Aorta (tissue), 5 donors: ENCODE results near the gene TMPRSS9. TPM values are rescaled to one million over a fixed set of nuclear protein-coding genes. Genes with fewer than 3 reads are reported as not detected.

ENCODE experiments used
- ATAC-seq: fragments of 200-7000 bp; cut with Tn5 transposase; one replicate; pipeline ENCODE4 v1.9.1; 2022; ENCODE audit warnings: moderate library complexity; ENCODE audit not compliant: low FRiP score
- DNase-seq, 2 donors: peaks; one replicate each; pipeline ENCODE4 v3.0.0-alpha.2; 2020
- H3K27ac ChIP-seq, 2 donors: one replicate each; pipeline ENCODE4 v1.5.1; 2013; ENCODE audit warnings: low read length in 2 of 2, mild to moderate bottlenecking in 2 of 2, moderate library complexity in 2 of 2, control low read depth in 1 of 2, inconsistent platforms in 1 of 2, low read depth in 1 of 2
- H3K27me3 ChIP-seq, 2 donors: one replicate each; pipeline ENCODE4 v1.6.1; 2013; ENCODE audit warnings: control low read depth in 1 of 2, low read length in 1 of 2, mild to moderate bottlenecking in 1 of 2, moderate library complexity in 1 of 2; ENCODE audit not compliant: insufficient read depth in 2 of 2, control insufficient read depth in 1 of 2
- H3K36me3 ChIP-seq, 2 donors: one replicate each; pipeline ENCODE4 v1.6.1; 2013; ENCODE audit warnings: control low read depth in 1 of 2, low read length in 1 of 2, mild to moderate bottlenecking in 1 of 2; ENCODE audit not compliant: insufficient read depth in 2 of 2, control insufficient read depth in 1 of 2
- H3K4me1 ChIP-seq, 2 donors: one replicate each; pipeline ENCODE4 v1.6.1; 2013; ENCODE audit warnings: low read length in 2 of 2, control low read depth in 1 of 2, mild to moderate bottlenecking in 1 of 2, moderate library complexity in 1 of 2; ENCODE audit not compliant: insufficient read depth in 2 of 2, control insufficient read depth in 1 of 2
- H3K4me3 ChIP-seq, 2 donors: one replicate each; pipeline ENCODE4 v1.5.1; 2013; ENCODE audit warnings: low read length in 2 of 2, control low read depth in 1 of 2, mild to moderate bottlenecking in 1 of 2
- H3K9me3 ChIP-seq: one replicate; pipeline ENCODE4 v1.6.1; 2013; ENCODE audit warnings: mild to moderate bottlenecking, low read length; ENCODE audit not compliant: control insufficient read depth
- WGBS, 2 donors: extraction: QIAGEN DNeasy Blood & Tissue Kit; methylation state at CpG; one replicate each; pipeline ENCODE4 v1.1.7; 2013; 5-methylcytosine and 5-hydroxymethylcytosine counted together
- intact Hi-C, 2 donors: fragments of 100-400 bp; cut with DNase I; formaldehyde crosslinking; loops; one replicate each; pipeline versions ENCODE4 v1.14.2 to v1.15.0; 2022
- polyA plus RNA-seq, 2 donors: library from polyadenylated mRNA; stranded (reverse); fragments of 200-250 nt; gene quantifications; one replicate each; pipeline ENCODE4 v1.2.3, GENCODE V29; 2013
- total RNA-seq, 2 donors: library from RNA; stranded (reverse); fragmentation: NEBNext Ultra II Directional; extraction: Animal tissue kit (Norgen Biotek cat#: 25700); gene quantifications; one replicate each; pipeline ENCODE4 v1.2.1, GENCODE V29; 2021
- donor health status: healthy with polysubstance abuse.
- donor health status: Bipolar disorder and iron deficiency.
- donor health status: DM: no; HTN: no; CAD: no.
- donor health status: DM: no; HTN: no; CAD: no.
- donor health status: DM: yes; HTN: yes; CAD: no.

Gene TMPRSS9
- total and polyA plus RNA-seq, 4 donors: 0.23 to 0.27 TPM; not detected in 2

GRCh38 chr19:2327773-2328400 is 32.2 kb upstream of the TMPRSS9 start:
- H3K36me3 ChIP-seq: no peaks in the 10 kb centered on the region
- H3K9me3 ChIP-seq: no peaks in the 10 kb centered on the region
- intact Hi-C loops: loop anchor here in 1 of 2 donors (5.0 kb wide), 1 partner anchor 61 kb away; no protein-coding TSS in a partner anchor
- ATAC-seq (no peak), DNase-seq (no peak)
- no peaks in the 10 kb centered on the region for H3K4me1 ChIP-seq
- no peak overlapping the region for H3K27ac ChIP-seq
- H3K4me3 ChIP-seq: peak overlapping the region; percentile 75 to 80
- H3K27me3 ChIP-seq: no peaks in the 10 kb centered on the region
- WGBS, 2 donors: 1% methylated on average over 18 of the region's 18 CpGs

GRCh38 chr19:2328401-2329148 is 31.5 kb upstream of the TMPRSS9 start, which contains the start of the genes LSM7 and SPPL2B:
Gene LSM7 (minus strand): TSS chr19:2328586. CDS start chr19:2328566, 20 bp downstream.
Gene SPPL2B (plus strand): TSS chr19:2328684. CDS start chr19:2328710, 26 bp downstream.
- Histone ChIP-seq H3K27me3 (no peaks in the 10 kb centered on the region), H3K36me3 (no peaks in the 10 kb centered on the region), H3K9me3 (no peaks in the 10 kb centered on the region), H3K27ac (peak within 1 kb of the TSS in 1 of 2 donors; percentile 4), H3K4me1 (no peaks in the 10 kb centered on the region), H3K4me3 (peak within 1 kb of the TSS; percentile 75 to 80)
- peak; percentile 93 to 97 for DNase-seq
- intact Hi-C loops: loop anchor here in 1 of 2 donors (5.0 kb wide), 1 partner anchor 61 kb away; no protein-coding TSS in a partner anchor
- ATAC-seq: peak; percentile 94
- WGBS, 2 donors: 0 to 1% methylated on average over 60 to 89 of the region's 89 CpGs

GRCh38 chr19:2329149-2329478 is 31.0 kb upstream of the TMPRSS9 start:
- intact Hi-C loops: loop anchor here in 1 of 2 donors (5.0 kb wide), 1 partner anchor 62 kb away; no protein-coding TSS in a partner anchor
- H3K4me3 ChIP-seq: peak overlapping the region; percentile 66 to 75
- H3K4me1 ChIP-seq: no peaks in the 10 kb centered on the region
- no peak overlapping the region for H3K27ac ChIP-seq
- no peaks in the 10 kb centered on the region for H3K9me3 ChIP-seq
- ATAC-seq: no peak
- H3K27me3 ChIP-seq: no peaks in the 10 kb centered on the region
- DNase-seq: no peak
- no peaks in the 10 kb centered on the region for H3K36me3 ChIP-seq
- WGBS, 2 donors: 1 to 2% methylated on average over 15 to 16 of the region's 16 CpGs

GRCh38 chr19:2329501-2329916 is 30.6 kb upstream of the TMPRSS9 start:
- Histone ChIP-seq H3K27ac (no peak overlapping the region), H3K36me3 (no peaks in the 10 kb centered on the region), H3K27me3 (no peaks in the 10 kb centered on the region), H3K4me1 (no peaks in the 10 kb centered on the region), H3K4me3 (peak overlapping the region in 1 of 2 donors; percentile 75), H3K9me3 (no peaks in the 10 kb centered on the region)
- DNase-seq (no peak), ATAC-seq (no peak)
- 54 to 55% methylated on average over 13 of the region's 13 CpGs for WGBS, 2 donors
- intact Hi-C loops: loop anchor here in 1 of 2 donors (5.0 kb wide), 1 partner anchor 62 kb away; no protein-coding TSS in a partner anchor

- no peak overlapping the region for H3K4me3 ChIP-seq
- no peak overlapping the region for H3K27ac ChIP-seq
- ATAC-seq (no peak), DNase-seq (no peak)
- no peaks in the 10 kb centered on the region for H3K27me3 ChIP-seq
- H3K36me3 ChIP-seq: no peaks in the 10 kb centered on the region
- intact Hi-C loops: no loop called here
- WGBS, 2 donors: 77 to 82% methylated on average over 10 of the region's 10 CpGs
- no peaks in the 10 kb centered on the region for H3K4me1 ChIP-seq
- no peaks in the 10 kb centered on the region for H3K9me3 ChIP-seq
These were observed 29.8 kb upstream of the TMPRSS9 start for GRCh38 chr19:2330255-2330631.

- Histone ChIP-seq H3K4me3 (no peak overlapping the region), H3K9me3 (no peaks in the 10 kb centered on the region), H3K27me3 (no peaks in the 10 kb centered on the region), H3K4me1 (no peaks in the 10 kb centered on the region), H3K36me3 (no peaks in the 10 kb centered on the region), H3K27ac (no peak overlapping the region)
- ATAC-seq (no peak), DNase-seq (no peak)
- 72 to 74% methylated on average over 20 of the region's 20 CpGs for WGBS, 2 donors
- intact Hi-C loops: no loop called here
These were observed 29.3 kb upstream of the TMPRSS9 start for GRCh38 chr19:2330632-2331284.

GRCh38 chr19:2331601-2332246 is 28.3 kb upstream of the TMPRSS9 start:
- no peak overlapping the region for H3K27ac ChIP-seq
- ATAC-seq (no peak), DNase-seq (no peak)
- no peaks in the 10 kb centered on the region for H3K4me1 ChIP-seq
- H3K36me3 ChIP-seq: no peaks in the 10 kb centered on the region
- intact Hi-C loops: no loop called here
- 79 to 83% methylated on average over 12 of the region's 12 CpGs for WGBS, 2 donors
- no peak overlapping the region for H3K4me3 ChIP-seq
- H3K9me3 ChIP-seq: no peaks in the 10 kb centered on the region
- no peaks in the 10 kb centered on the region for H3K27me3 ChIP-seq

- no peak for ATAC-seq
- no peak overlapping the region for H3K27ac ChIP-seq
These were observed 27.6 kb upstream of the TMPRSS9 start for GRCh38 chr19:2332341-2333026.

More at GRCh38 chr19:2332341-2333026, 27.6 kb upstream of the TMPRSS9 start:
- H3K9me3 ChIP-seq: no peaks in the 10 kb centered on the region
- no peaks in the 10 kb centered on the region for H3K4me1 ChIP-seq
- 59 to 68% methylated on average over 17 of the region's 17 CpGs for WGBS, 2 donors
- H3K4me3 ChIP-seq: no peak overlapping the region
- intact Hi-C loops: no loop called here
- H3K36me3 ChIP-seq: no peaks in the 10 kb centered on the region
- no peak for DNase-seq
- H3K27me3 ChIP-seq: no peaks in the 10 kb centered on the region
